Muscle of arm (tissue), 12 donors: ENCODE results near the gene ABCA2. TPM values are rescaled to one million over a fixed set of nuclear protein-coding genes. Genes with fewer than 3 reads are reported as not detected.
"Not testable (repeated sequence)": the region's sequence is repeated elsewhere in the genome, so short reads cannot be mapped to it uniquely, and the experiment has no call there.

Experiments
- DNase-seq: peaks from one replicate; pipeline ENCODE4 v3.0.0-alpha.2; 2013
- polyA plus RNA-seq, 12 donors: library from polyadenylated mRNA; unstranded; fragments of 120-200 nt; gene quantifications; one replicate each; pipeline ENCODE4 v1.2.1, GENCODE V29; 2013; ENCODE audit not compliant: insufficient read length in 12 of 12

The ABCA2 gene
- polyA plus RNA-seq, 12 donors: 10.1 to 28.9 (median 13.0) TPM; not detected in 1

DNA sequence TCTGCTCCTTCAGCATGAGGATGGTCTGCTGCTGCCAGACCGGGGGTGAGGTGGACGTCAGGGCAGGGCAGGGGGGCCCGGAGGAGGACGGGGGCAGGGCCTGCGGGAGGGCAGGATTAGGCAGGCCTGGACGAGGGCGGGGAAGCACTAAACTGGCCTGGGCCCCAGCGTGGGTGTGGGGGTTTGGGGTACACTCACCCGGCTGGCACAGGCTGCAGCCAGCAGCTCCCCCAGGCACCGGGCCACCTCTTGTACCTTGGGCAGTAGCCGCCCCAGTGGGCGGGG is 36.8 kb upstream of the ABCA2 start:
- no peak for DNase-seq

DNA sequence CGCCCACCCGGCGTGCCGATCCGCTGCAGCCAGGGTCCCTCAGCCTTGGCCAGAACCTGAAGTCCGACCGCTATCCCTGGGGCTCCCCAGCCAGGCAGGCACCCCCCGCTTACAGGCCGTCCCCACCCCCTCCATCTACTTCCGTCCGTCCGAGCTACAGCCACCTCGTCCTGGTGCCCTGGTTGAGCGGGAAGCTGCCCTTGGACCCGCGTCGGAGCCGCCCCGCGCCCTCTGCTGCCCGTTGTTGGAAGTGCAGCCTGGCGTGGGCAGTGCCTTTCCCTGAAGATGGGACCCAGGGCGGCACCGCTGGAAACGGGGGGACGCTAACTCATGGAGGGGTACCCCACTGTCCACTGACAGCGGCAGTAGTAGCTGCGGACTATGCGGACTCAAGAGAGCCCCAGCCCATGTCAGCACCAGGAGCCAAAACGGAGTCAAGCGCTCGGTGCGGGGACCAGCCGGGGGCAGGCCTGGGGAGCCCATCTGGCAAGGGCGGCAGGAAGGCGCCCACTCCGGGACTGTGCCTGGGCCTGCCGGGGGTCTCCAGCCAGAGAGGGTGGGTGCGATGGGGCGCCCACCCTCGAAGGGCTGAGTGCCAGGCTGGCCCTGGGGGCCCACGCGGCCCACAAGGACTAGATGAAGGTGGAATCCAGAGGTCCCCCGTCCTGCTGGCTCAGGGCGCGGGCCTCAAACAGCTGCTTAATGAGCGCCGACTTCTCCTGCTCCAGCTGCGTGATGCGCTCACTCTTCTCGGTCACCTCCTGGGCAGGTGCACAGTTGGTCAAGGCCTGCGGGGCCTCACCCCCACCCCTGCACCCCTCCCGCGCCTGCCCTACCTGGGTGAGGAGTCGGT is 36.2 kb upstream of the ABCA2 start:
- no peak for DNase-seq

DNA sequence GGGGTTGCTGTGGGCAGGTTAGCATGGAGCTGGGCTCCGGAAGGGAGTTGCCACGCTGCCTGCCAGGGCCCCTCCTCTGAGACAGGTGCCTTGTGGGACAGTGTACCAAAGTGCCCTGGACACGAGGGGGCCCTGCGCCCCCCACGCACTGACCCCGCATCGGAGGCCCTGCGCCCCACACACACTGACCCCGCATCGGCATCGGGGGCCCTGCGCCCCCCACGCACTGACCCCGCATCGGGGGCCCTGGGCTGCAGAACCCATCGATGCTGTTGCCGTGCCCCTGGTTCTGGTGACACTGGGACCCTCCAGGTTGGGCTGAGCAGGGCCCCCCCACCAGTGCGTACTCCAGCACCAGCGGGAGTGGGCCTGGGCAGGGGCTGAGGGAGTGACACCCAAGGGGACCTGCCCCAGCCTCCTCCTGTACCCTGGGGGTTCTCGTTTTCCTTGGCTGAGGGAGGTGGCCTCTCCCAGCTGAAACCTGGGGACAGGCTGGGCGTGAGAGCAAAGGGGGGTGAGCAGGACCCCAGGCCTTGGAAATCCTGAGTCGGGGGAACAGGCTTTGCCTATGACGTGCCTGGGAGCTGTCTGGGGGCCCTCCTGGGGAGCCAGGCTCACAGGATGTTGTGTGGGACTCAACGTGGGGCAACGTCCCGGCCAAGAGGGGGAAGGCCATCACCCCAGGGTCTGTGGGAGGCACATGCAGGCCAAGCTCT is 35.4 kb upstream of the ABCA2 start:
- DNase-seq: no peak

DNA sequence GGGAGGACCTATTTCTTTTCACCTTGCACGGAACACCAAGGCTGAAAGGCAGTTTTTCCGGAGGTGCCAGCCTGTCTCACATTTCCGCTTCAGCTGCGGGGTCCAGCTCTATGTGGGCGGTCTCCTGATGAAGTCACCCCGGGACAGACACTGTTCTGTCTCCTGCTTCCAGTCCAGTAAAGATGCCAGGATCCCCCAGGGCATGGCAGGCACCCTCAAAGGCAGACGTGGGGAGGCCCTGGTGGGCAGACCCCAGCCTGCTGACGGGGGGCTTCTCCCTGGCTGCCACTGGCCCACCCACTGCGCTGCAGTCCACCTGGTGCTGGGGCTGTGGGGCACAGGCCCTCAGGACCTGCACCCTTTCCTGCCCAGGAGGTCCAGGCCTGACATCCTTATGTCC is 34.8 kb upstream of the ABCA2 start:
- DNase-seq: not testable (repeated sequence)

DNA sequence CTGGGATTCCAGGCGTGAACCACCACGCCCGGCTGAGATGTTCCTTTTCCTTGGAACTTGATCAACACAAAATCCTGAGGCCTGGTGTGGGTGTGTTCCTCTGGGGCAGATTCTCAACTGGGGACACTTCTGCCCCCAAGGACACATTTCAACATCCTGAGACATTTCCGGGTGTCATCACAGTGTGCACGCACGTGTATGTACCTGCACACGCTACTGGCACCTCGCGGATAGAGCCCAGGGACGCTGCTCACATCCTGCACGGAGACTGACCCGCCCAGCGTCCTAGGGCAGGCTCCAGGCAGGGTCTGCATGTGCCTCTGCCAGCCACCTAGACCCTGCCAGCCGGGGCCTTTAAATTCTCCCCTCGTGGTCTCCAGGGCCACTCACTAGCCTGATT is 34.3 kb upstream of the ABCA2 start:
- no peak for DNase-seq

GRCh38 chr9:137058521-137059234 is 30.6 kb upstream of the ABCA2 start:
- DNase-seq: no peak

DNA sequence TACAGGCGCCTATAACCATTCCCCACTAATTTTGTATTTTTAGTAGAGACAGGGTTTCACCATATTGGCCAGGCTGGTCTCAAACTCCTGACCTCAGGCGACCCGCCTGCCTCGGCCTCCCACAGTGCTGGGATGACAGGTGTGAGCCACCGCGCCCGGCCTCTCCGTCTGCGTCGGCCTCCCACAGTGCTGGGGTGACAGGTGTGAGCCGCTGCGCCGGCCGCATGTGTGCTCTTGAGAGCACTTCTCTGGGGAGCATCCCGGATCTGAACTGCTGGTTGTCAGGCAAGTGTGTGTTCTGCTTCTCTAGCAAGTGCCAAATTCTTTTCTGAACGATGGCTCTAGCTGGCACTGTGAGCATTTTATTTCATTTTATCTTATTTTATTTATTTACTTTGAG is 29.5 kb upstream of the ABCA2 start:
- no peak for DNase-seq

DNA sequence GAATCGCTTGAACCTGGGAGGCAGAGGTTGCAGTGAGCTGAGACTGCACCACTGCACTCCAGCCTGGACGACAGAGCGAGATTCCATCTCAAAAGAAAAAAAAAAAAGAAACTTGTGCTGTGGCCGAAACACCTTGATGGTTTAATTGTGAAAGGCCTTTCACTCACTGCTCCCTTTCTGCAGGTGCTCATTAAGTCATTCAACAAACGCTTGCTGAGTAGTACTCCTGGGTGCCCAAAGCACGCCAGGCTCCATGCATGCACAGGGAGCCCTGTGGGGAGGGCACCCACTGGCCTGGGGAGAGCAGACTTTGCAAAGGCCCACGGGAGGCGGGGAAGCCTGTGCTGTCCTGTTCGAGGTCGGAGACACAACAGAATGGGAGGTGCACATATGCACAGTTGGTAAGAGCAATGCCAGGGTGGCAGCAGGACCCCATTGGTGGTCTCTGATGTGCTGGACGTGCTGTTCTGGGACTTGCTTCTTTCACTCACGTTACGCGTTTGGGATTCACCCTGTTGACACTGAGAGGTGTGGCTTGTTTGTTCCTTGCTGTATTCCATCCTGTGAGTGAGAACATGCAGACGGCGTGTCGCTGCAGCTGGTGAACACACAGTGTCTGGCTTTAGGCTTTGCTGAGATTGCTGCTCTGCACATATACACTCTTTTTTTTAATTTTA is 28.8 kb upstream of the ABCA2 start:
- DNase-seq: no peak

DNA sequence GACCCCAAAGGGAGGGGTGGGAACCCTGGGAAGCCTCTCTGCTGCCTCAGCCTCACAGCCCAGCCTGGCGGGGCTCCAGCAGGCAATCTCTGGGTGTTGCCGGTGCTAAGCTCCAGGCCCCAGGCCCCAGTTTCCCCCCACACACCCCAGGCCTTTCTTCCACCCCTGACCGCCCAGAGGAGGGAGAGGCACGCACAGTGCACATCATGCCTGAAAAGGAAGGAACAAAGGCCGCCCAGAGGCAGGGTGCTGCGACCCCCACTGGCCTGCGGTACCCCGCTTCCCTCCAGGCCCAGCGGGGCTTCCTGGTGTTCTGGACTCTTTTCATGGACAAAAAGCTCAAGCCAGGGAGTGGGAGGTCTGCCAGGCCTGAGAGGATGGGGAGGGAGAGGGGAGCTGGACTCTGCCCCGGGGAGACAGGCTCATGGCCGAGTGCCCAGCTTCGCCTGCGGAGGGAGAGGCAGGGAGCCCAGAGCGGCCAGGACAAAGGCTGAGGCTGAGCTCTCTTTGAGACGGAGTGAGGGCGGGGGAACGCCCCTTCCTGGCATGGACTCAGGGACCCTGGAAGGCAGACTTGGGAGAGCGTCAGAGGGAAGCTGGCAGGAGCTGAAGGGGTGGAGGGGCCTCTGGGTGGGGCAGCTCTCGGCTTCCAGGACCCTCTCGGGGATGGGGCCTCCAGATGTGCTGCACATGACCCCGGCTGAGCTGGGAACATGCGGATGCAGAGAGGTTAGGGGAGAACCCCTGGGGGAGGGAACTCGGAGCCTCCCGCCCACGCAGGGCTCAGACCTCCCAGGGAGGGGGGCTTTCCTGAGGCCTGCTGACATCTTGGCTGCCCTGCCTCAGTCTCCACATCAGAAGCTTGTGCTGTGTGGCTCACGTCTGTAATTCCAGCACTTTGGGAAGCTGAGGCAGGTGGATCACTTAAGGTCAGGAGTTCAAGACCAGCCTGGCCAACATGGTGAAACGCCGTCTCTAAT is 27.6 kb upstream of the ABCA2 start:
- DNase-seq: peak; percentile 92

- no peak for DNase-seq
Measured at GRCh38 chr9:137054932-137055384, 26.9 kb upstream of the ABCA2 start.

- no peak for DNase-seq
Measured at GRCh38 chr9:137053944-137054931, 26.2 kb upstream of the ABCA2 start, which contains the start of gene ENTPD2. Gene ENTPD2, minus strand, starts transcription at chr9:137054061. Its CDS starts 64 bp downstream, at chr9:137053997.

- no peak for DNase-seq
Measured at GRCh38 chr9:137052998-137053943, 25.2 kb upstream of the ABCA2 start.

DNA sequence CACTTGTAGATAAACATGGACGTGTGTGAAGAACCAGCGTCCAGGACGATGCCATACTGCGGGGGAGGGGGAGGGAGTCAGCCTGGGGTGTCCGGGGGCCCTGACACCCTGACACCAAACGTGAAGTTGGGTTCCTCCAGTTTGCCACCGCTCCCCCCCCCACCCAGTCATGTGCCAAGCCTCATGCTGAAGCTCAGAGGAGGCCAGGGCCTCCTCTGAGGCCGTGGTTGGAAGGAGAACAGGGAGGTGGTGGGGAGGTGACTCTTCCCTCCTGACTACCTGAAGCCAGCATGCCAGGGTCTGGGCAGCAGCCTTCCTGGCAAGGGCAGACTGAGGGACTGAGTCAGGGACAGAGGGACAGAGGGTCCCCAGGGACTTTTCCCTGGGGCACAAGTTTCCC is 24.3 kb upstream of the ABCA2 start:
- DNase-seq: no peak

DNA sequence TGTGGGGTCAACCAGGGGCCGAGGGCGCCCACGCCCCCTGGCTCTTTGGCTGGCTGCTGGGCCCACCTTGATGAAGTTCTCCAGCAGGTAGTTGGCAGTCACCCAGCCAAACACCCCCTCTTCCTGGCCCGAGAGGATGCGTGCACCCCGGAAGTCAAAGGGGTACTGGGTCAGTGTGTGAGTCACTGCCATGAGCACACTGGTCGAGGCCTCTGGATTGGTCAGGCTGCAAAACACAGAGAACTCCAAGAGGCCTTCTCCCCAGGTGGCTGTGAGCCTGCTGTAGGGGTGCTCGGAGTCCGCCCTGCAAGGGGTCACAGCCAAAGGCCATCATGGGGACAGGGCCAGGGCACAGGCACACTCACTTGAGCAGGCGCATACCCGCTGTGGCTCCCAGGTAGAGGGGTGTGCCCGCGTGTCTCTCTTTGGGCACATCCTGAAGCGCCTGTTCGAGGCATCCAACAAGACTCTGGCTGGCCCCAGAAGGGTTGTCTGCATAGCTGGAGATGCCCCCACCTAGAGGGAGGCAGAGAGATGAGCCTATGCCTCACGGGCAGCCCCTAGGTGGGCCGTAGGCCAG is 23.2 kb upstream of the ABCA2 start:
- no peak for DNase-seq

- no peak for DNase-seq
Measured at GRCh38 chr9:137050570-137050969, 22.5 kb upstream of the ABCA2 start.

GRCh38 chr9:137049544-137050449 is 21.8 kb upstream of the ABCA2 start:
- no peak for DNase-seq
